Astrocyte of the cerebellum (primary cell): ENCODE results near the gene PLA2G4B.

Source experiments
- DNase-seq: peaks from one replicate; pipeline ENCODE4 v3.0.0-alpha.2; 2011; ENCODE audit warnings: low read depth
- H3K4me3 ChIP-seq: 2 replicates; pipeline ENCODE4 v1.5.1; 2011; ENCODE audit warnings: mild to moderate bottlenecking, low read depth, low read length, moderate library complexity
- CTCF ChIP-seq: IDR thresholded peaks from 2 replicates; pipeline ENCODE4 v1.5.1; 2012; ENCODE audit warnings: low read length, low read depth, moderate library complexity, mild to moderate bottlenecking; ENCODE audit errors: missing control alignments
- in situ Hi-C: cut with HindIII; loops from 2 replicates; pipeline ENCODE4 v1.10.0; 2017; ENCODE audit warnings: low sequenced_read_pairs

Gene PLA2G4B

GRCh38 chr15:41876007-41876406 lies 37.4 kb downstream of the PLA2G4B start:
- no peak for TF ChIP-seq CTCF
- in situ Hi-C loops = loop anchor here (25.0 kb wide), 1 partner anchor 89 kb away; no protein-coding TSS in a partner anchor
- H3K4me3 ChIP-seq = no peak overlapping the region
- no peak for DNase-seq

- no peak for DNase-seq
- TF ChIP-seq CTCF = no peak
- in situ Hi-C loops = loop anchor here (25.0 kb wide), 1 partner anchor 89 kb away; no protein-coding TSS in a partner anchor
- no peak overlapping the region for H3K4me3 ChIP-seq
These were observed 38.0 kb downstream of the PLA2G4B start for GRCh38 chr15:41876689-41877088.

- H3K4me3 ChIP-seq = no peak overlapping the region
- in situ Hi-C loops = loop anchor here (25.0 kb wide), 1 partner anchor 90 kb away; no protein-coding TSS in a partner anchor
- no peak for DNase-seq
- no peak for TF ChIP-seq CTCF
These were observed 39.1 kb downstream of the PLA2G4B start for GRCh38 chr15:41877631-41878354.

- DNase-seq = no peak
- H3K4me3 ChIP-seq = no peak overlapping the region
- TF ChIP-seq CTCF = no peak
- in situ Hi-C loops = loop anchor here (25.0 kb wide), 1 partner anchor 91 kb away; no protein-coding TSS in a partner anchor
These were observed 39.7 kb downstream of the PLA2G4B start for GRCh38 chr15:41878355-41878699.

- DNase-seq = no peak
- no peak for TF ChIP-seq CTCF
- H3K4me3 ChIP-seq = no peak overlapping the region
- in situ Hi-C loops = loop anchor here (25.0 kb wide), 1 partner anchor 92 kb away; no protein-coding TSS in a partner anchor
These were observed 40.7 kb downstream of the PLA2G4B start for GRCh38 chr15:41879321-41879845.

GRCh38 chr15:41880156-41880877 lies 41.7 kb downstream of the PLA2G4B start:
- no peak for DNase-seq
- H3K4me3 ChIP-seq = no peak overlapping the region
- no peak for TF ChIP-seq CTCF
- in situ Hi-C loops = loop anchor here (25.0 kb wide), 1 partner anchor 93 kb away; no protein-coding TSS in a partner anchor
